Left ventricle myocardium inferior (tissue), 1 donor: ENCODE measurements around the gene SSH3. TPM values are rescaled to one million over a fixed set of nuclear protein-coding genes. Genes with fewer than 3 reads are reported as not detected.

Experiments
- DNase-seq: peaks from one replicate; pipeline ENCODE4 v3.0.0-alpha.2; 2020
- H3K27ac ChIP-seq: fragments of 200-600 bp; replicated peaks from 2 replicates; pipeline ENCODE4 v1.8.0; 2021
- H3K27me3 ChIP-seq: fragments of 200-600 bp; 2 replicates; pipeline ENCODE4 v1.8.0; 2021; ENCODE audit warnings: low read depth
- H3K36me3 ChIP-seq: fragments of 200-600 bp; 2 replicates; pipeline ENCODE4 v1.8.0; 2021
- H3K4me1 ChIP-seq: fragments of 200-600 bp; 2 replicates; pipeline ENCODE4 v1.8.0; 2021
- H3K4me3 ChIP-seq: fragments of 200-600 bp; 2 replicates; pipeline ENCODE4 v1.8.0; 2021; ENCODE audit warnings: mild to moderate bottlenecking, moderate library complexity
- H3K9me3 ChIP-seq: fragments of 200-600 bp; replicated peaks from 2 replicates; pipeline ENCODE4 v1.8.0; 2021
- CTCF ChIP-seq: fragments of 200-600 bp; IDR thresholded peaks from 2 replicates; pipeline ENCODE4 v1.8.0; 2021; ENCODE audit warnings: antibody characterized with exemption, mild to moderate bottlenecking, borderline replicate concordance
- intact Hi-C: fragments of 100-400 bp; cut with micrococcal nuclease; formaldehyde crosslinking; loops from one replicate; pipeline ENCODE4 v1.11.0; 2022
- total RNA-seq: library from RNA; stranded (reverse); fragmentation: NEBNext Ultra II Directional; extraction: Animal tissue kit (Norgen Biotek cat#: 25700); gene quantifications from one replicate; pipeline ENCODE4 v1.2.1, GENCODE V29; 2021
- donor health status: DM: no; HTN: yes; CAD: no; lungs with severe emphysema.

SSH3 gene
- total RNA-seq, 1 donor from 2014 or later, result 14.9 TPM

GRCh38 chr11:67307545-67308001, 4.2 kb downstream of the SSH3 start:
- Histone ChIP-seq H3K27me3 (no peaks in the 10 kb centered on the region), H3K27ac (no peak overlapping the region), H3K4me3 (no peak overlapping the region), H3K9me3 (no peaks in the 10 kb centered on the region), H3K36me3 (peaks cover 15% of the 10 kb centered on the region), H3K4me1 (peaks cover 24% of the 10 kb centered on the region)
- no peak for DNase-seq
- no peak for TF ChIP-seq CTCF
- intact Hi-C loops, result no loop called here

- H3K27ac ChIP-seq, result no peak overlapping the region
- H3K9me3 ChIP-seq, result no peaks in the 10 kb centered on the region
- H3K27me3 ChIP-seq, result no peaks in the 10 kb centered on the region
- peaks cover 15% of the 10 kb centered on the region for H3K36me3 ChIP-seq
- intact Hi-C loops, result no loop called here
- DNase-seq, result no peak
- peaks cover 17% of the 10 kb centered on the region for H3K4me1 ChIP-seq
- H3K4me3 ChIP-seq, result no peak overlapping the region
- no peak for TF ChIP-seq CTCF
These were observed 4.9 kb downstream of the SSH3 start for GRCh38 chr11:67308031-67308866.

- Histone ChIP-seq H3K9me3 (no peaks in the 10 kb centered on the region), H3K4me1 (peaks cover 8% of the 10 kb centered on the region), H3K36me3 (peaks cover 15% of the 10 kb centered on the region), H3K27me3 (no peaks in the 10 kb centered on the region), H3K27ac (no peak overlapping the region), H3K4me3 (no peak overlapping the region)
- no peak for DNase-seq
- intact Hi-C loops, result no loop called here
- no peak for TF ChIP-seq CTCF
These were observed 5.8 kb downstream of the SSH3 start for GRCh38 chr11:67309166-67309565.

- intact Hi-C loops, result no loop called here
- Histone ChIP-seq H3K4me1 (peaks cover 3% of the 10 kb centered on the region), H3K27ac (no peak overlapping the region), H3K4me3 (no peak overlapping the region), H3K9me3 (no peaks in the 10 kb centered on the region), H3K36me3 (peaks cover 15% of the 10 kb centered on the region), H3K27me3 (no peaks in the 10 kb centered on the region)
- DNase-seq, result no peak
- TF ChIP-seq CTCF, result no peak
These were observed 6.3 kb downstream of the SSH3 start for GRCh38 chr11:67309661-67310061.

GRCh38 chr11:67310246-67311050, 7.1 kb downstream of the SSH3 start:
- no peak overlapping the region for H3K27ac ChIP-seq
- H3K4me3 ChIP-seq, result no peak overlapping the region
- DNase-seq, result no peak
- no peak for TF ChIP-seq CTCF
- intact Hi-C loops, result no loop called here
- H3K36me3 ChIP-seq, result peaks cover 15% of the 10 kb centered on the region
- H3K27me3 ChIP-seq, result no peaks in the 10 kb centered on the region
- H3K9me3 ChIP-seq, result no peaks in the 10 kb centered on the region
- no peaks in the 10 kb centered on the region for H3K4me1 ChIP-seq
